ENCODE measurements around the gene CARD10.
A peak's percentile ranks its signal among the peaks of the same experiment; 100 is the strongest.

GRCh38 chr22:37492428-37493344, 26.5 kb downstream of the CARD10 start:
- peak; percentile 34; the same call in 1 of the 2 replicates for TF ChIP-seq RAD21 (IDR thresholded peaks at IDR 0.05; ENCODE audit: low read depth)
- TF ChIP-seq FOXM1 (IDR thresholded peaks at IDR 0.05; ENCODE audit: borderline replicate concordance, low read depth) = no peak
- TF ChIP-seq EP300 (IDR thresholded peaks at IDR 0.05; ENCODE audit: borderline replicate concordance) = no peak; the same call in 1 of the 2 replicates
- peak; percentile 14; the same call in 1 of the 2 replicates for TF ChIP-seq TCF12 (IDR thresholded peaks at IDR 0.05; ENCODE audit: low read depth)
- TF ChIP-seq TAF1 (IDR thresholded peaks at IDR 0.05; ENCODE audit: low read depth) = no peak
